Endothelial cell of umbilical vein (primary cell): ENCODE data around the gene TXK.

ENCODE experiments used
- CTCF ChIP-seq, 2 donors: IDR thresholded peaks; 1 replicate in 1 of 2; 2 replicates in 1 of 2; pipeline ENCODE4 v1.5.1; 2011; ENCODE audit warnings: low read length in 2 of 2, mild to moderate bottlenecking in 2 of 2, moderate library complexity in 2 of 2, control low read depth in 1 of 2, inconsistent platforms in 1 of 2, low read depth in 1 of 2; ENCODE audit not compliant: insufficient read depth in 1 of 2; ENCODE audit errors: extremely low read depth in 1 of 2
- POLR2AphosphoS5 ChIP-seq: IDR thresholded peaks from 2 replicates; pipeline ENCODE4 v1.6.1; 2012; ENCODE audit warnings: low read depth, mild to moderate bottlenecking, control low read depth, low read length, moderate library complexity; ENCODE audit not compliant: insufficient read depth

- TF ChIP-seq CTCF (IDR thresholded peaks at IDR 0.05; ENCODE audit: extremely low read depth in 1 of 2, insufficient read depth in 1 of 2, low read depth in 1 of 2, low read length in 2 of 2) (no peak), POLR2AphosphoS5 (no peak)
Observed at GRCh38 chr4:48112017-48112667, 21.9 kb downstream of the TXK start.
